Measurements from ENCODE around the gene DPEP1. TPM values are rescaled to one million over a fixed set of nuclear protein-coding genes. Genes with fewer than 3 reads are reported as not detected.
"Not testable (repeated sequence)": the region's sequence is repeated elsewhere in the genome, so short reads cannot be mapped to it uniquely, and the experiment has no call there.

Gene DPEP1
- total and polyA plus RNA-seq, 2 donors (not counting 1 experiment from before 2014, with no cell fraction given), result not detected

DNA sequence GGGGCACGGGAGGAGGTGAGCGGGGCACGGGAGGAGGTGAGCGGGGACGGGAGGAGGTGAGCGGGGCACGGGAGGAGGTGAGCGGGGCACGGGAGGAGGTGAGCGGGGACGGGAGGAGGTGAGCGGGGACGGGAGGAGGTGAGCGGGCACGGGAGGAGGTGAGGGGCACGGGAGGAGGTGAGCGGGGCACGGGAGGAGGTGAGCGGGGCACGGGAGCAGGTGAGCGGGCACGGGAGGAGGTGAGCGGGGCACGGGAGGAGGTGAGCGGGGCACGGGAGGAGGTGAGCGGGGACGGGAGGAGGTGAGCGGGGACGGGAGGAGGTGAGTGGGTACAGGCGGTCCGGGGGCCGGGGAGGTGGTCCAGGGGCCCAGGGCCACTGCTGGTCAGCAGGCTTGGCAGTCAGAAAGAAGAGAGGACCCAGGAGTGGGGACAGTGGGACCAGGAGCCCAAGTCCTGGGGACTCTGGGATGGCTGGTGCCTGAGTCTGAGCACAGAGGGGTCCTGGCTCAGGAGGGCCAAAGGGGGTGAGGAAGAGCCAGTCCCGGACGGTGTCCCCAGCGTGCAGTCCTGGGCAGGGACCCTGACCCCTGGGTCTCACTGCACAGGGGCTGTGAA, 42.4 kb upstream of the DPEP1 start:
- H3K4me3 Mint-ChIP-seq; H4K20me1 ChIP-seq (ENCODE audit: control insufficient read depth, insufficient read depth, low read length, poor library complexity, severe bottlenecking); H3K27ac ChIP-seq (ENCODE audit: low read length in 2 of 2); H3K4me2 ChIP-seq (replicated peaks; ENCODE audit: low read depth, low read length, poor library complexity, severe bottlenecking); H3K36me3 ChIP-seq (replicated peaks in 1 of 2; ENCODE audit: control extremely low read depth in 1 of 2, control insufficient read depth in 1 of 2, extremely low read depth in 1 of 2, insufficient read depth in 2 of 2, low read length in 1 of 2); H3K79me2 ChIP-seq (ENCODE audit: control insufficient read depth, insufficient read depth, low read length); H3K9me3 ChIP-seq (ENCODE audit: control extremely low read depth in 1 of 3, control insufficient read depth in 2 of 3, insufficient read depth in 1 of 3, low read length in 2 of 3); H3K9me3 Mint-ChIP-seq (ENCODE audit: insufficient read depth); intact Hi-C loops (cut with micrococcal nuclease); H3K4me3 ChIP-seq (ENCODE audit: control extremely low read depth in 1 of 5, extremely low read depth in 1 of 5, insufficient read depth in 1 of 5, low read depth in 2 of 5, low read length in 4 of 5); ATAC-seq (ENCODE audit: low read depth); POLR2A ChIA-PET; H2AFZ ChIP-seq (ENCODE audit: insufficient read depth, low read depth, low read length, poor library complexity, severe bottlenecking); H3K27ac Mint-ChIP-seq; CTCF ChIA-PET; H3K9ac ChIP-seq (ENCODE audit: low read length); DNase-seq: not testable (repeated sequence)
- WGBS (ENCODE audit: insufficient coverage), result 96% methylated on average over 31 of the region's 36 CpGs
- peaks cover 20% of the 10 kb centered on the region for H3K4me1 Mint-ChIP-seq
- peaks cover 14% of the 10 kb centered on the region for H3K27me3 Mint-ChIP-seq
- H3K4me1 ChIP-seq (ENCODE audit: control insufficient read depth in 2 of 2, insufficient read depth in 2 of 2, low read length in 2 of 2), result peaks cover 29 to 32% of the 10 kb centered on the region in 2 donors
- peaks cover 0 to 25% (median 5%) of the 10 kb centered on the region in 4 experiments for H3K27me3 ChIP-seq (replicated peaks in 1 of 4; ENCODE audit: control extremely low read depth in 1 of 4, control insufficient read depth in 3 of 4, insufficient read depth in 4 of 4, low read length in 3 of 4)

DNA sequence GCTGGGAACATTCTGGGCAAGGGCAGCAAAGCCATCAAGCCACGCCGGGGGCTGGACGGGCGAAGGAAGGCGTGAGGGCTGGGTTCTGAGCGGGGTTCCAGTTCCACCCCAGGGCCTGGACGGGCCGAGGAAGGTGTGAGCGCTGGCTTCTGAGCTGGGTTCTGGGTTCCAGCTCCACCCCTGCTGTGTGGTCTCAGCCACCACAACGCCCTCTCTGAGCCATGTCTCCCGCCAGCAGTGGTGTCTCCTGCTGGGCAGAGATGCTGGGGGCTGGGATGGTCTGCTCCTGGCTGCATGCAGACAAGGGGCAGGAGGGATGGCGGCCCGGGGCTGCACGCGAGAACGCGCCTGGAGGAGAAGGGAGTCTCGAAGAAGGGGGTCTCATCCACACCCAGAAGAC, 41.8 kb upstream of the DPEP1 start:
- Histone ChIP-seq H3K27me3 (replicated peaks in 1 of 4; ENCODE audit: control extremely low read depth in 1 of 4, control insufficient read depth in 3 of 4, insufficient read depth in 4 of 4, low read length in 3 of 4) (peaks cover 0 to 26% (median 5%) of the 10 kb centered on the region in 4 experiments), H4K20me1 (ENCODE audit: control insufficient read depth, insufficient read depth, low read length, poor library complexity, severe bottlenecking) (peaks cover 4% of the 10 kb centered on the region), H3K4me1 (ENCODE audit: control insufficient read depth in 2 of 2, insufficient read depth in 2 of 2, low read length in 2 of 2) (peaks cover 29 to 30% of the 10 kb centered on the region in 2 donors), H3K9me3 (ENCODE audit: control extremely low read depth in 1 of 3, control insufficient read depth in 2 of 3, insufficient read depth in 1 of 3, low read length in 2 of 3) (no peaks in the 10 kb centered on the region), H3K4me2 (replicated peaks; ENCODE audit: low read depth, low read length, poor library complexity, severe bottlenecking) (peak overlapping the region; percentile 42), H3K4me3 (ENCODE audit: control extremely low read depth in 1 of 5, extremely low read depth in 1 of 5, insufficient read depth in 1 of 5, low read depth in 2 of 5, low read length in 4 of 5) (no peak overlapping the region), H3K36me3 (replicated peaks in 1 of 2; ENCODE audit: control extremely low read depth in 1 of 2, control insufficient read depth in 1 of 2, extremely low read depth in 1 of 2, insufficient read depth in 2 of 2, low read length in 1 of 2) (no peaks in the 10 kb centered on the region), H2AFZ (ENCODE audit: insufficient read depth, low read depth, low read length, poor library complexity, severe bottlenecking) (no peak overlapping the region), H3K9ac (ENCODE audit: low read length) (no peak overlapping the region), H3K27ac (ENCODE audit: low read length in 2 of 2) (no peak overlapping the region), H3K79me2 (ENCODE audit: control insufficient read depth, insufficient read depth, low read length) (no peaks in the 10 kb centered on the region)
- DNase-seq (no peak), ATAC-seq (ENCODE audit: low read depth) (no peak)
- peaks cover 14% of the 10 kb centered on the region for H3K27me3 Mint-ChIP-seq
- no peaks in the 10 kb centered on the region for H3K9me3 Mint-ChIP-seq (ENCODE audit: insufficient read depth)
- no peak for TF ChIP-seq EZH2 (IDR thresholded peaks at IDR 0.05; ENCODE audit: borderline replicate concordance, insufficient read depth, low read depth, low read length, poor library complexity, severe bottlenecking)
- TF ChIP-seq, protein P1, sequence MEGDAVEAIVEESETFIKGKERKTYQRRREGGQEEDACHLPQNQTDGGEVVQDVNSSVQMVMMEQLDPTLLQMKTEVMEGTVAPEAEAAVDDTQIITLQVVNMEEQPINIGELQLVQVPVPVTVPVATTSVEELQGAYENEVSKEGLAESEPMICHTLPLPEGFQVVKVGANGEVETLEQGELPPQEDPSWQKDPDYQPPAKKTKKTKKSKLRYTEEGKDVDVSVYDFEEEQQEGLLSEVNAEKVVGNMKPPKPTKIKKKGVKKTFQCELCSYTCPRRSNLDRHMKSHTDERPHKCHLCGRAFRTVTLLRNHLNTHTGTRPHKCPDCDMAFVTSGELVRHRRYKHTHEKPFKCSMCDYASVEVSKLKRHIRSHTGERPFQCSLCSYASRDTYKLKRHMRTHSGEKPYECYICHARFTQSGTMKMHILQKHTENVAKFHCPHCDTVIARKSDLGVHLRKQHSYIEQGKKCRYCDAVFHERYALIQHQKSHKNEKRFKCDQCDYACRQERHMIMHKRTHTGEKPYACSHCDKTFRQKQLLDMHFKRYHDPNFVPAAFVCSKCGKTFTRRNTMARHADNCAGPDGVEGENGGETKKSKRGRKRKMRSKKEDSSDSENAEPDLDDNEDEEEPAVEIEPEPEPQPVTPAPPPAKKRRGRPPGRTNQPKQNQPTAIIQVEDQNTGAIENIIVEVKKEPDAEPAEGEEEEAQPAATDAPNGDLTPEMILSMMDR (IDR thresholded peaks at IDR 0.05), result no peak
- CTCF ChIA-PET, result interaction anchor here (1.4 kb wide), 1 partner anchor 289 kb away, joined by 5 read pairs; no protein-coding TSS in a partner anchor
- H3K27ac Mint-ChIP-seq, result no peak overlapping the region
- POLR2A ChIA-PET, result no interaction called here
- H3K4me1 Mint-ChIP-seq, result peaks cover 16% of the 10 kb centered on the region
- peak overlapping the region; percentile 32 for H3K4me3 Mint-ChIP-seq
- intact Hi-C loops (cut with micrococcal nuclease), result no loop called here
- WGBS (ENCODE audit: insufficient coverage), result 86% methylated on average over 18 of the region's 18 CpGs
